HEK293T (cell line): Measurements from ENCODE around the gene BAHD1.
"Not testable (repeated sequence)": the region's sequence is repeated elsewhere in the genome, so short reads cannot be mapped to it uniquely, and the experiment has no call there.

ENCODE experiments used
- CTCF ChIA-PET: fragments of 350-600 bp; formaldehyde crosslinking; extraction: SDS; loops from one replicate; lab custom pipeline; 2021; ENCODE audit warnings: antibody characterized with exemption, inconsistent platforms; lab: Yijun Ruan, JAX
- POLR2A ChIA-PET: fragments of 350-600 bp; formaldehyde crosslinking; extraction: SDS; loops from one replicate; lab custom pipeline; 2020; ENCODE audit warnings: antibody characterized with exemption, inconsistent platforms; lab: Yijun Ruan, JAX
- DNase-seq: peaks from one replicate; pipeline ENCODE4 v3.0.0; 2012; ENCODE audit warnings: mixed read lengths; ENCODE audit errors: extremely low spot score
- ARNT ChIP-seq: fragments of 450-650 bp; IDR thresholded peaks from 2 replicates; pipeline ENCODE4 v1.6.1; 2017; ENCODE audit warnings: mild to moderate bottlenecking
- BHLHE40 ChIP-seq: fragments of 450-650 bp; IDR thresholded peaks from 2 replicates; pipeline ENCODE4 v1.6.1; 2016; ENCODE audit warnings: mild to moderate bottlenecking, moderate library complexity, borderline replicate concordance
- CTBP1 ChIP-seq: fragments of 450-650 bp; IDR thresholded peaks from 2 replicates; pipeline ENCODE4 v1.6.1; 2016; ENCODE audit warnings: borderline replicate concordance
- ELF4 ChIP-seq: fragments of 450-650 bp; IDR thresholded peaks from 2 replicates; pipeline ENCODE4 v1.6.1; 2017; ENCODE audit warnings: antibody characterized with exemption
- FOXA1 ChIP-seq: fragments of 450-650 bp; IDR thresholded peaks from 2 replicates; pipeline ENCODE4 v1.6.1; 2016; ENCODE audit warnings: mild to moderate bottlenecking
- FOXK2 ChIP-seq: fragments of 450-650 bp; IDR thresholded peaks from 2 replicates; pipeline ENCODE4 v1.6.1; 2016; ENCODE audit warnings: mild to moderate bottlenecking
- FOXM1 ChIP-seq: fragments of 450-650 bp; IDR thresholded peaks from 2 replicates; pipeline ENCODE4 v1.6.1; 2017; ENCODE audit warnings: mild to moderate bottlenecking, borderline replicate concordance
- HDGF ChIP-seq: fragments of 450-650 bp; IDR thresholded peaks from 2 replicates; pipeline ENCODE4 v1.6.1; 2017; ENCODE audit warnings: antibody characterized with exemption, borderline replicate concordance
- L3MBTL2 ChIP-seq: fragments of 450-650 bp; conservative IDR thresholded peaks from 2 replicates; pipeline ENCODE4 v1.6.1; 2016; ENCODE audit warnings: mild to moderate bottlenecking
- LEF1 ChIP-seq: fragments of 450-650 bp; IDR thresholded peaks from 2 replicates; pipeline ENCODE4 v1.6.1; 2017; ENCODE audit warnings: mild to moderate bottlenecking, borderline replicate concordance
- NFRKB ChIP-seq: fragments of 450-650 bp; IDR thresholded peaks from 2 replicates; pipeline ENCODE4 v1.6.1; 2016; ENCODE audit warnings: mild to moderate bottlenecking, moderate library complexity
- SP1 ChIP-seq: fragments of 450-650 bp; IDR thresholded peaks from 2 replicates; pipeline ENCODE4 v1.6.1; 2017
- SUZ12 ChIP-seq: fragments of 450-650 bp; IDR thresholded peaks from 2 replicates; pipeline ENCODE4 v1.6.1; 2016; ENCODE audit warnings: mild to moderate bottlenecking
- TARDBP ChIP-seq: fragments of 450-650 bp; IDR thresholded peaks from 2 replicates; pipeline ENCODE4 v1.6.1; 2016
- ZNF384 ChIP-seq: fragments of 450-650 bp; IDR thresholded peaks from 2 replicates; pipeline ENCODE4 v1.6.1; 2016
- TF ChIP-seq, protein P1 (sequence below): fragments of 450-650 bp; IDR thresholded peaks from 2 replicates; pipeline ENCODE4 v1.6.1; 2016

The BAHD1 gene

GRCh38 chr15:40452296-40453090, 11.7 kb downstream of the BAHD1 start:
- DNase-seq = no peak
- POLR2A ChIA-PET = interaction anchor here (1.2 to 1.3 kb wide), 2 partner anchors 13 to 53 kb away, joined by 3 to 7 read pairs; no protein-coding TSS in a partner anchor
- TF ChIP-seq SUZ12 (no peak), TARDBP (no peak)
- CTCF ChIA-PET = interaction anchor here (0.9 kb wide), 1 partner anchor 108 kb away, joined by 3 read pairs; no protein-coding TSS in a partner anchor

- CTCF ChIA-PET, DNase-seq: not testable (repeated sequence)
- POLR2A ChIA-PET = interaction anchor here (1.3 kb wide), 1 partner anchor 14 kb away, joined by 7 read pairs; no protein-coding TSS in a partner anchor
These were observed 13.2 kb downstream of the BAHD1 start for GRCh38 chr15:40453941-40454340.

- POLR2A ChIA-PET = interaction anchor here (1.4 kb wide), 1 partner anchor 15 kb away, joined by 6 read pairs; the partner anchor contains the start of gene BAHD1
- TF ChIP-seq FOXK2 (no peak), ZNF384 (no peak), HDGF (no peak), FOXM1 (no peak), TARDBP (no peak)
- no peak for DNase-seq
- CTCF ChIA-PET = no interaction called here
These were observed 14.2 kb downstream of the BAHD1 start for GRCh38 chr15:40454904-40455391.

GRCh38 chr15:40456299-40456712, 15.6 kb downstream of the BAHD1 start:
- CTCF ChIA-PET = no interaction called here
- DNase-seq = no peak
- POLR2A ChIA-PET = no interaction called here
- no peak for TF ChIP-seq FOXK2

DNA sequence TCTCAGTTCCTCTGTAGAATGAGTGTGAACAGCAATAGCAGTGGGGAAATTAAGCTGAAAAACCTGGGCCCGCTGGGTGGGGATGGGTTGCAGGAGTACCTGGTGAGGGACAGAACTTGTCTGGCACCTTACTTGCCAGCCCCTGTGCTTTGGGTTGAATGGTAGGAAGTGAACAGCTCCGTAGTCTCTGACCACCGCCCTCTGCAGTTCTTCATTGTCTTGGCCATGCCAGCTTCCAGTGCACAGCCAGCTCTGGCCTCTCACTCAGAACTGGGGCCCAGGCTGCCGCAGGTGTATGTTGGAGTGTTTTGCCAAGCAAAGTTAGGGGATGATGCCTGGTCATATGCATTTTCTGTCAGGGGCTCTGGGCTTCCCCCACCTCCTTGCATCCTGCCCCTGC, 16.0 kb downstream of the BAHD1 start:
- ChIA-PET CTCF (no interaction called here), POLR2A (interaction anchor here (1.1 kb wide), 1 partner anchor 13 kb away, joined by 3 read pairs; no protein-coding TSS in a partner anchor)
- no peak for TF ChIP-seq SUZ12
- no peak for TF ChIP-seq TARDBP
- no peak for TF ChIP-seq FOXA1
- TF ChIP-seq NFRKB = no peak
- no peak for TF ChIP-seq ELF4
- no peak for TF ChIP-seq LEF1
- TF ChIP-seq ZNF384 = no peak
- TF ChIP-seq, protein P1, sequence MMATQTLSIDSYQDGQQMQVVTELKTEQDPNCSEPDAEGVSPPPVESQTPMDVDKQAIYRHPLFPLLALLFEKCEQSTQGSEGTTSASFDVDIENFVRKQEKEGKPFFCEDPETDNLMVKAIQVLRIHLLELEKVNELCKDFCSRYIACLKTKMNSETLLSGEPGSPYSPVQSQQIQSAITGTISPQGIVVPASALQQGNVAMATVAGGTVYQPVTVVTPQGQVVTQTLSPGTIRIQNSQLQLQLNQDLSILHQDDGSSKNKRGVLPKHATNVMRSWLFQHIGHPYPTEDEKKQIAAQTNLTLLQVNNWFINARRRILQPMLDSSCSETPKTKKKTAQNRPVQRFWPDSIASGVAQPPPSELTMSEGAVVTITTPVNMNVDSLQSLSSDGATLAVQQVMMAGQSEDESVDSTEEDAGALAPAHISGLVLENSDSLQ = no peak
- TF ChIP-seq ARNT = no peak
- TF ChIP-seq FOXM1 = no peak
- TF ChIP-seq CTBP1 = no peak
- TF ChIP-seq HDGF = no peak
- DNase-seq = no peak

DNA sequence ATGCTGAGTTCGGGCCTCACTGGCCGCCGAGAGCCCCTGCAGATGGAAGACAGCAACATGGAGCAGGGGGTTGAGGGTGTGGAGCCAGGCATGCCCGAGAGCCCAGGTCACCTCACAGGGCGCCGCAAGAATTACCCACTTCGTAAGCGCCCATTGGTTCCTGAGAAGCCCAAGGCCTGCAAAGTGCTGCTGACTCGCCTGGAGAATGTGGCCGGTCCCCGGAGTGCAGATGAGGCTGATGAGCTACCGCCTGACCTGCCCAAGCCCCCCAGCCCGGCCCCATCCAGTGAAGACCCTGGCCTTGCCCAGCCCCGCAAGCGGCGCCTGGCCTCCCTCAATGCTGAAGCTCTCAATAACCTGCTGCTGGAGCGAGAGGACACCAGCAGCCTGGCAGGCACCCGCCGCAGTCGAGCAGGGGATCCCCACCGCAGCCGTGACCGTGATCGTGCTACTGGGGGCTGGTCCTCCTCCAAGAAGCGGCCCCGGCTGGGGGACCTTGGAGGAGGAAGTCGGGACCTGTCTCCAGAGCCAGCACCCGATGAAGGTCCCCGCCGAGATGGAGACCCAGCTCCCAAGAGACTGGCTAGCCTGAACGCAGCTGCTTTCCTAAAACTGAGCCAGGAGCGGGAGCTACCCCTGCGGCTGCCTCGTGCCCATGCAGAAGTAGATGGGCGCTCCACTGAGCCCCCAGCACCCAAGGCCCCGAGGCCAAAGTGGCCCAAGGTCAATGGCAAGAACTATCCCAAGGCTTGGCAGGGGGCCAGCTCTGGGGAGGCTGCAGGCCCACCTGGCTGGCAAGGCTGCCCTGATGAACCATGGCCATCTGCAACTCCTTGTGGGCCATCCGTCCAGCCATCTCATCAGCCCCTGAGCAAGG, 18.0 kb downstream of the BAHD1 start:
- DNase-seq = no peak
- ChIA-PET CTCF (no interaction called here), POLR2A (interaction anchor here (0.7 to 1.1 kb wide), 2 partner anchors 110 to 118 kb away, joined by 3 read pairs; partner anchors contain the start of gene RPUSD2)
- TF ChIP-seq TARDBP (no peak), FOXM1 (no peak), FOXA1 (no peak), SUZ12 (no peak), CTBP1 (no peak), SP1 (no peak), NFRKB (no peak), L3MBTL2 (no peak), ZNF384 (no peak), ARNT (no peak), BHLHE40 (no peak), LEF1 (no peak), ELF4 (no peak), FOXK2 (no peak), HDGF (no peak)
- TF ChIP-seq, protein P1 = no peak
